ENCODE results near the gene FOXK1. TPM values are rescaled to one million over a fixed set of nuclear protein-coding genes. Genes with fewer than 3 reads are reported as not detected.

The FOXK1 gene
- total and polyA plus RNA-seq, 9 of the 15 experiments (the other 6 are each of a cell fraction or from before 2014, with no cell fraction given): 0.32 to 45.5 (median 8.1) TPM

DNA sequence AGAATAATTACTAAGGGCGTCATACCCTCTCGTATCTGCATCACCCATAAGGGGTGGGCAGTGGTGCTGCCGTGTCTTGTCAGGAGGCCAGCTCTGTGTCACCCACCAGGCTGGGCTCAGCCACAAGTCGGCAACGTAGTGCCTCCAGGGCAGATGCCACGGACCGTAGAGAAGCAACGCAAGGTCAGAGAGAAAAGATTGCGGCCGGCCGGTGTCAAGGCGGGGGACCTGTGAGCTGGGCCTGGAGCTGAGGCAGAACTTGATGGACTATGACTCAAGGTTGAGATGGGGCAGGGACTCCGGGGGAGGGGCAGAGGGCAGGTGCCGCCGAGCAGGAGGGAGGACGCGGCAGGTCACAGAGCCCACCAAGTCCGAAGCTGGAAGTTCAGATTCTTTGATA, 29.5 kb downstream of the FOXK1 start:
- Histone ChIP-seq H3K79me2 (ENCODE audit: control insufficient read depth, insufficient read depth, low read length) (peaks cover 93% of the 10 kb centered on the region), H3K9me1 (ENCODE audit: control insufficient read depth, insufficient read depth, low read length) (peaks cover 13% of the 10 kb centered on the region), H4K20me1 (replicated peaks; ENCODE audit: control insufficient read depth, insufficient read depth, low read length) (peaks cover 35% of the 10 kb centered on the region), H3K9me3 (replicated peaks; ENCODE audit: control insufficient read depth, insufficient read depth, low read depth, low read length) (peaks cover 4% of the 10 kb centered on the region), H3K9ac (ENCODE audit: insufficient read depth in 1 of 2, low read depth in 2 of 2, low read length in 2 of 2) (no peak overlapping the region), H3K4me1 (replicated peaks in 1 of 2; ENCODE audit: control insufficient read depth in 2 of 2, insufficient read depth in 2 of 2, low read length in 2 of 2) (peaks cover 14 to 29% of the 10 kb centered on the region in 2 experiments; a peak in 4 of 5 replicates), H3K27me3 (ENCODE audit: control insufficient read depth in 2 of 2, insufficient read depth in 2 of 2, low read length in 2 of 2) (no peaks in the 10 kb centered on the region), H3K4me3 (no peak overlapping the region), H2AFZ (ENCODE audit: low read depth, low read length) (no peak overlapping the region), H3K4me2 (ENCODE audit: insufficient read depth, low read length) (no peak overlapping the region), H3K27ac (ENCODE audit: extremely low read depth, low read depth, low read length) (no peak overlapping the region), H3K36me3 (ENCODE audit: control insufficient read depth, insufficient read depth, low read length) (peaks cover 28% of the 10 kb centered on the region; the same call in 2 of the 3 replicates)
- CTCF ChIA-PET (ENCODE audit: low intra/inter-chr PET ratio): no interaction called here
- BruUV-seq (replicated peaks): no TSS peak
- no peak for ATAC-seq
- POLR2A ChIA-PET: interaction anchor here (1.3 kb wide), 1 partner anchor 11 kb away, joined by 5 read pairs; no protein-coding TSS in a partner anchor
- 84% methylated on average over 10 of the region's 18 CpGs for WGBS (ENCODE audit: insufficient coverage, low coverage, missing lambda C conversion rate)
- DNase-seq (ENCODE audit: extremely low read depth in 1 of 4, low spot score in 3 of 4): no peak
- FAIRE-seq: no peak
- TF ChIP-seq, protein P1, sequence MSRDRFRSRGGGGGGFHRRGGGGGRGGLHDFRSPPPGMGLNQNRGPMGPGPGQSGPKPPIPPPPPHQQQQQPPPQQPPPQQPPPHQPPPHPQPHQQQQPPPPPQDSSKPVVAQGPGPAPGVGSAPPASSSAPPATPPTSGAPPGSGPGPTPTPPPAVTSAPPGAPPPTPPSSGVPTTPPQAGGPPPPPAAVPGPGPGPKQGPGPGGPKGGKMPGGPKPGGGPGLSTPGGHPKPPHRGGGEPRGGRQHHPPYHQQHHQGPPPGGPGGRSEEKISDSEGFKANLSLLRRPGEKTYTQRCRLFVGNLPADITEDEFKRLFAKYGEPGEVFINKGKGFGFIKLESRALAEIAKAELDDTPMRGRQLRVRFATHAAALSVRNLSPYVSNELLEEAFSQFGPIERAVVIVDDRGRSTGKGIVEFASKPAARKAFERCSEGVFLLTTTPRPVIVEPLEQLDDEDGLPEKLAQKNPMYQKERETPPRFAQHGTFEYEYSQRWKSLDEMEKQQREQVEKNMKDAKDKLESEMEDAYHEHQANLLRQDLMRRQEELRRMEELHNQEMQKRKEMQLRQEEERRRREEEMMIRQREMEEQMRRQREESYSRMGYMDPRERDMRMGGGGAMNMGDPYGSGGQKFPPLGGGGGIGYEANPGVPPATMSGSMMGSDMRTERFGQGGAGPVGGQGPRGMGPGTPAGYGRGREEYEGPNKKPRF (IDR thresholded peaks at IDR 0.05; ENCODE audit: low read depth, low read length): no peak
- no peak for TF ChIP-seq NR2C2 (CRISPR knock-in tag; IDR thresholded peaks at IDR 0.05)
- no peak for TF ChIP-seq NR2C2 (tag; IDR thresholded peaks at IDR 0.05)
- TF ChIP-seq POLR2G (IDR thresholded peaks at IDR 0.05; ENCODE audit: low read depth, low read length): no peak
- no peak for TF ChIP-seq DIDO1 (tag; IDR thresholded peaks at IDR 0.05; ENCODE audit: low read depth)
- TF ChIP-seq, protein P2, sequence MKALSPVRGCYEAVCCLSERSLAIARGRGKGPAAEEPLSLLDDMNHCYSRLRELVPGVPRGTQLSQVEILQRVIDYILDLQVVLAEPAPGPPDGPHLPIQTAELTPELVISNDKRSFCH (CRISPR knock-in tag; IDR thresholded peaks at IDR 0.05): no peak
- TF ChIP-seq, protein P2 (tag; IDR thresholded peaks at IDR 0.05): no peak
- no peak for TF ChIP-seq ZNF431 (CRISPR knock-in tag; IDR thresholded peaks at IDR 0.05)
- no peak for TF ChIP-seq EP300 (IDR thresholded peaks at IDR 0.05; ENCODE audit: low read length)
- TF ChIP-seq PCBP2 (IDR thresholded peaks at IDR 0.05; ENCODE audit: low read depth, low read length, poor library complexity, severe bottlenecking): no peak
- TF ChIP-seq YBX1 (IDR thresholded peaks at IDR 0.05): no peak
- TF ChIP-seq MIER1 (IDR thresholded peaks at IDR 0.05; ENCODE audit: low read depth): no peak
- TF ChIP-seq ZNF274 (IDR thresholded peaks at IDR 0.05; ENCODE audit: borderline replicate concordance, low read depth, low read length): no peak
- TF ChIP-seq, protein P3, sequence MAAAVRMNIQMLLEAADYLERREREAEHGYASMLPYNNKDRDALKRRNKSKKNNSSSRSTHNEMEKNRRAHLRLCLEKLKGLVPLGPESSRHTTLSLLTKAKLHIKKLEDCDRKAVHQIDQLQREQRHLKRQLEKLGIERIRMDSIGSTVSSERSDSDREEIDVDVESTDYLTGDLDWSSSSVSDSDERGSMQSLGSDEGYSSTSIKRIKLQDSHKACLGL (CRISPR knock-in tag; IDR thresholded peaks at IDR 0.05; ENCODE audit: borderline replicate concordance, poor library complexity, severe bottlenecking): no peak
- TF ChIP-seq TCF7 (IDR thresholded peaks at IDR 0.05; ENCODE audit: borderline replicate concordance): no peak
- TF ChIP-seq NCOA2 (IDR thresholded peaks at IDR 0.05; ENCODE audit: partially characterized antibody in 2 of 2): no peak
- TF ChIP-seq MYBL2 (IDR thresholded peaks at IDR 0.05; ENCODE audit: low read depth): no peak
- no peak for TF ChIP-seq MYBL2 (CRISPR knock-in tag; IDR thresholded peaks at IDR 0.05; ENCODE audit: borderline replicate concordance)
- TF ChIP-seq TAF9B (IDR thresholded peaks at IDR 0.05; ENCODE audit: partially characterized antibody): no peak
- intact Hi-C loops (cut with micrococcal nuclease) (no loop called here), in situ Hi-C loops (cut with MboI) (no loop called here)

Measured in K562 (cell line).